T-helper 9 cell (primary cell): ENCODE data around the gene SMPDL3B.

ENCODE experiments used
- DNase-seq: peaks from one replicate; pipeline ENCODE4 v3.0.0-alpha.2; 2020

Gene SMPDL3B

DNA sequence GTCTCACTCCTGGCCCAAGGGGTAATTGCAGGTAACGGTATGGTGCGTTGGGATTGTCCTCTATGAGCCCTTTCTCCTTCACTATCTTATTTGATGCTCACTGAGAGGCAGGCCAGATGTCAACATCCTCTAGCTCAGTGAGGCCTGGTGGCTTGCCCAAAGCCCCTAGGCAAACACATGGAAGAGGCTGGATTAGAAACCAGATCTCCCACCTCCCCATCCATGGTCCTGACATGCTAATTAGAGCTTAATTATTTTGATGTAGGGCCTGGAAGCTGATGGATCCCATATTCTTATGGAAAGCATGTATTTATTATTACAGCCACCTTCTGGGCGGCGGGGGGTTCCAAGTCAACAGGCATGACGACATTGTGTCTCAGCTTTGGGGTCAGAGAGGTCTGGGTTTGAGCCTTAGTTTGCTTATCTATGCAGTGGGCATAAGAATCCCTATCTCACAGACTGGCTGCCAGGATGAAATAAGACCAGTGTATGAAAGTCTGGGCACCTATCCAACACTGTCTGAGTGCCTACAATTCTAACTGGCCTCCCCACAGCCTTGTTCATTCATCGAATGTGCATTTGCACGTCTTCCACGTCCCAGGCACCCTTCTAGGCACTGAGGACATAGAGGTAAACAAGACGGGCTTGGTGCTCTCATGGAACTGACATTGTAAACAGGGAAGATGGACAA, 6.2 kb downstream of the SMPDL3B start:
- no peak for DNase-seq

DNA sequence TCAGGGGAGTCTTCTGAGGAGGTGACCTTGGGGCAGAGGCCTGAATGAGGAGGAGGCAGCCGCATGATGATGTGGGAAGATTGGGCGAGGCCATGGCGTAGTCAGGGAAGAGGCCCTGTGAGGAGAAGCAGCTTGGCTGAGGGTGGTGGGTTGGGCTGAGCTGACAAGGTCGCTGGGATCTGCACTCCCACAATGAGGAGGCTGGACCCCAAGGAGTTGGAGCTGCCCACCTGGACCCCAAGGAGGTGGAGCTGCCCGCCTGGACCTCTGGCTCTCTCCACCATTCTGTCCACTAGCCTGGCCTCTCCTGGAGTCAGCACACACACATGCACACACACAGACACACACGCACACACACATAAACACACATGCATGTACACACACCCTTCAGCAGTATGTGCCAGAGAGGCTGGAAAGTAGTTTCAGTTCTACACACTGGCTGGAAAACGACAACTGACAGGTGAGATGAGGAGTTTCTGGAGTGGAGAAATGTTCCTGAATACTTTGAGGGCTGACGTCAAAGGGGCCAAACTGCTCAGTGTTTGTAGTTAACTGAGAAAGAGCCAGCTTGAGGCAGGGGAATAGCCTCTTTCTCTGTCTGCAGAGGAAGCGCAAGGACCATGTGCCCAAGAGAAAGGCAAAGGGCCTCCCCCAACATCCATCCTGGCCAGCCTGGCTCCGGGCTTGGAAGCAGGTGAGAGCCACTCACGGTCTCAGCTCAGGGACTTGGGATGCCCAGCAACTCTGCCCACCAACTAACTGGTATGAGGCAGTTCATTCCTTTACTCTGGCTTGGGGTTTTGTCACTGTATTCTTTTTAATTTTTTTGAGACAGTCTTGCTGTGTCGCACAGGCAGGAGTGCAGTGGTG, 7.1 kb downstream of the SMPDL3B start:
- DNase-seq, result no peak

DNA sequence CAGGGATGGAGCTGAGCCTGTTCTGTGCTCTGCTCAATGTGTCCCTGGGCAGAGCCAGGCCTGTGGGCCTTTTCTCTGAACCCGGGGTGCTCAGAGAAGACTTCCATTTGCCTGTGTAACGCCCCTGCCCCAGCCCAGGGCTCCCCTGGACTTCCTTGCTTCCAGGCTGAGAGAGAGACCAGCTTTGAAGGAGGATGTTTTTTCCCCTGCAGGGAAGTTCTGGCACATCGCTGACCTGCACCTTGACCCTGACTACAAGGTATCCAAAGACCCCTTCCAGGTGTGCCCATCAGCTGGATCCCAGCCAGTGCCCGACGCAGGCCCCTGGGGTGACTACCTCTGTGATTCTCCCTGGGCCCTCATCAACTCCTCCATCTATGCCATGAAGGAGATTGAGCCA, 10.2 kb downstream of the SMPDL3B start:
- DNase-seq, result no peak

DNA sequence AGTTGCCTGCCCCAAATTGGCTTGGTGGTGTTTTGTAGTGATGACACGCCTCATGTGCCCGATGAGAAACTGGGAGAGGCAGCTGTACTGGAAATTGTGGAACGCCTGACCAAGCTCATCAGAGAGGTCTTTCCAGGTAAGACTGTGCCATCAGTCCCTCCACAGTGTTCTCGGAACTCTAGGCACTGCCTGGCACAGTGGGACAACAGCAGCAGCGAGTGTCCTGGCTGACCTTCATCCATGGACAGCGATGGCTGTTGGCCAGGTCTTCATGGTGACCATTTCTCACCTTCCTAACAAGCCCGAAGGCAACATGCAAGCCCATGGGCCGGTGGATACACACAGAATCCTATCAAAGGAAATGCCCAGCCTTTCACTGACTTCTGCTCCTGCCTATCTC, 14.2 kb downstream of the SMPDL3B start:
- DNase-seq, result no peak

DNA sequence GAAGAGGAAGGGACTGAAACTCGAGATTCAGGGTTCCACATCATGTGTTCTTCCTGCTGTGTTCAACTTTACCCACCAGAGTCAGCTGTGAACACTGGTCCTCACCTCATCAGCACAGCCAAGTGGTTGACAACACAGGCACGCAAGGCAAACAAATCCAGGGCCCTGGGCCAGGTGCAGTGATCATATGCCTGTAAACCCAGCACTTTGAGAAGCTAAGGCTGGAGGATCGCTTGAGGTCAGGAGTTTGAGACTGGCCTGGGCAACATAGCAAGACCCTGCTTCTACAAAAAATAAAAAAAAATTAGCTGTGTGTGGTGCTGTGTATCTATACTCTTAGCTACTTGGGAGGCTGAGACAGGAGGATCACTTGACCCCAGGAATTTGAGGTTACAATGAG, 16.6 kb downstream of the SMPDL3B start:
- DNase-seq, result no peak

DNA sequence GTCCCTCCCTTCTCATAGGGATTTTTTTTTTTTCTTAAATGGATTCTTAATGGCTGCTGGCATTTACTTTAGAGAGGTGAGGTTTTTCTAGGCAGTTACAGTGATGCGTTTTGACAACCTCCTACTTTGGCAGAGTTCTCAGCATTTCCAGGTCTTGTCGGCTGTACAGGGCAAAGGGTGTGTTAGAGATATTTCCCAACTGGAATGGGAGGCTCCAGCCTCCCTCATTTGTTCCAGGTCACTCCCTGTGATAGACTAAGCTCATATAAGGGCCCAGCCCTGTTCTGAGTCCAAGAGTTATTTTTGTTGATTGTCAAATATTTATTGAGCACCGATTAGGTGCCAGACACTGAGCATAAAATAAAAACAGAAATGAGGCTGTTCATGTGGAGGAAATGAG, 17.3 kb downstream of the SMPDL3B start:
- DNase-seq, result no peak

DNA sequence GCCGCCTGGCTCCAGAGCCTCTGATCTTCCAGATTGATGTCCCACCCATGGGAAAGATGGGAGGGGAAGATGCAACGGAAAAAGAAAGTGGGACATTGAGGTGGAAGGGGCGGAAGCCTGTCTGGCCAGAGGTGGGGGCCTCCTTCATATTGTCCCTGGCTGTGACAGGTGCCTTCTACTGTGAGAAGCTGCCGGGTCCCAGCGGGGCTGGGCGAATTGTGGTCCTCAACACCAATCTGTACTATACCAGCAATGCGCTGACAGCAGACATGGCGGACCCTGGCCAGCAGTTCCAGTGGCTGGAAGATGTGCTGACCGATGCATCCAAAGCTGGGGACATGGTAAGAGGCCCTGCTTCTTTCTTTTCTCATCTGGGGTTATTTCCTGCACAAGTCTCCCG, 19.4 kb downstream of the SMPDL3B start:
- DNase-seq, result no peak

DNA sequence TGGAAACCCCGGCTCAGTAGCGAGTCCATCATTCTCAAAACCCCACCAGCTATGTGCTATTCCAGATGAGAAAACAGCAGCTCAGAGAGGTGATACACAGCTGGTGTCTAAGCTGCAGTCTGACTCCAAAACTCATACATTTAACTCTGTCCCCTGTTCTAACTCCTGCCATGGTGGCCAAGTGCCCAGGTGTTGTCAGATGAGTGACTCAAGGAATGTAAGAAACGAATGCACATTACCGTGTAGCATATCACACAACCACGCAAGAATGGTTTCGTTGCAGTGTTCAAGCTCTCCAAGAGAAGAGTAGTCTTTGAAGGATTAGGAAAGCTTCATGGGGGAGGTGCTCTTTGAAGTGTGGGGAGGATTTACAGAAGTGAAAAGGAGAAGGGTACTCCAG, 20.3 kb downstream of the SMPDL3B start:
- DNase-seq, result no peak

DNA sequence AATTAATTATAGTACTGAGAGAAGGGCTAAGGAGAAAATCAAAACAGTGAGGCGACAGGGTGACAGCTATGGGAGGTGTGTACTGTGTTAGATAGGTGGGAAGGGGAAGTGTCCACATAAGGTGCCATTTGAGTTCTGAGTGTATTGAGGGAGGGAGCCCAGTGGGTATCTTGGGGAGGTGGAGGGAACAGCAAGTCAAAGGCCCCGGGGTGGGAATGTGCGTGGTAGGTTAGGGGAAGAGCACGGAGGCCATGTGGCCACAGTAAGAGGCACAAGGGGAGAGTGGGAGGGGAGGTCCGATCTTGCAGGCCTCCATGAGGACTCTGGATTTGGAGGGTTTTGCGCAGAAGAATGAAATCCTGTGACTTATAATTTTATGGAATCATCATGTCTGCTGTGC, 22.0 kb downstream of the SMPDL3B start:
- no peak for DNase-seq

DNA sequence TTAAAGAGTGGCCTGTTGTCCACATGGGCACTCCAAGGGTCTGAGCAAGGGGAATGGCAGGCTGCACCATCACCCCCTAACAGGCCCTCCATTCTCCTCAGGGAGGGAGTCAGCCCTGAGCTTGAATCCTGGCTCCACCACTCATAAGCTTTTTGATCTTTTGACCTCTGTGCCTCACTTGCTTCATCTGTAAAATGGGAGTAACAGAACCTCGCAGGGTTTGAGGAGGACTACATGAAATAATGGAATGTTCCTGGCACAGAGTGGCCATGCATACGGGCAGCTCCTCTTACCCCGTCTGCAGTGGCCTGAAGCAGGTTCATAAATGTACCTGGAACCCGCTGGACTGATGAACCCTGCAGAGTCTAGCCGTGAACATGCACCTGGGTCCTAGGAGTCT, 22.9 kb downstream of the SMPDL3B start:
- DNase-seq, result no peak

DNA sequence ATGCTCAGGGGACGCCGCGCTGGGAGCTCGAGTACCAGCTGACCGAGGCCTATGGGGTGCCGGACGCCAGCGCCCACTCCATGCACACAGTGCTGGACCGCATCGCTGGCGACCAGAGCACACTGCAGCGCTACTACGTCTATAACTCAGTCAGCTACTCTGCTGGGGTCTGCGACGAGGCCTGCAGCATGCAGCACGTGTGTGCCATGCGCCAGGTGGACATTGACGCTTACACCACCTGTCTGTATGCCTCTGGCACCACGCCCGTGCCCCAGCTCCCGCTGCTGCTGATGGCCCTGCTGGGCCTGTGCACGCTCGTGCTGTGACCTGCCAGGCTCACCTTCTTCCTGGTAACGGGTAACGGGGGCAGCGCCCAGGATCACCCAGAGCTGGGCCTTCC, 23.7 kb downstream of the SMPDL3B start:
- DNase-seq, result no peak

DNA sequence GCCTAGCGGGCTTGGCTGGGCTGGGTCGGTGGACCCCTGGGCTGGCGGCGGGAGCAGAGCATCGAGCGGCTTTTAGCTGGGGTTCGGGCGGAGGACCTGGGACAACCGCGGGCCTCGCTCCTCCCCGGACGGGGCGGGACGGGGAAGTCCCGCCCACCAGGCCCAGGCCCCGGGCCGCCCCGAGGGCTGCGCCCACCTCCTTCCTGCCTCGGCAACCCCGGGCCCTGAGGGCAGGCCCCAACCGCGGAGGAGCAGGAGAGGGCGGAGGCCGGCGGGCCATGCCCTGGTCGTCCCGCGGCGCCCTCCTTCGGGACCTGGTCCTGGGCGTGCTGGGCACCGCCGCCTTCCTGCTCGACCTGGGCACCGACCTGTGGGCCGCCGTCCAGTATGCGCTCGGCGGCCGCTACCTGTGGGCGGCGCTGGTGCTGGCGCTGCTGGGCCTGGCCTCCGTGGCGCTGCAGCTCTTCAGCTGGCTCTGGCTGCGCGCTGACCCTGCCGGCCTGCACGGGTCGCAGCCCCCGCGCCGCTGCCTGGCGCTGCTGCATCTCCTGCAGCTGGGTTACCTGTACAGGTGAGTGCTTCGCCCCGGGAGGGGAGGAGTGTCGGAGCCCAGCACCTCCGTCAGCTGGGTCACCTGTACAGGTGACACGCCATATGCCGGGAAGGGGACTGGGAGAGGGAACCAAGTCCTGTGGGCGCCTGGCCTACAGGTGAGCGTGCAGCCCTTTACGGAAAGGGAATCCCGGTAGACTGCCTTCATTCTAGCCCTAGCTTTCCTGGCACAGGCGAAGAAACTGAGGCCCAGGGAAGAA, 25.2 kb downstream of the SMPDL3B start, which contains the start of gene XKR8:
Gene XKR8, plus strand, starts transcription at position 182 of the 812 bp plus-strand sequence. Its CDS starts 97 bp downstream, at position 279.
- peak; percentile 76 for DNase-seq

DNA sequence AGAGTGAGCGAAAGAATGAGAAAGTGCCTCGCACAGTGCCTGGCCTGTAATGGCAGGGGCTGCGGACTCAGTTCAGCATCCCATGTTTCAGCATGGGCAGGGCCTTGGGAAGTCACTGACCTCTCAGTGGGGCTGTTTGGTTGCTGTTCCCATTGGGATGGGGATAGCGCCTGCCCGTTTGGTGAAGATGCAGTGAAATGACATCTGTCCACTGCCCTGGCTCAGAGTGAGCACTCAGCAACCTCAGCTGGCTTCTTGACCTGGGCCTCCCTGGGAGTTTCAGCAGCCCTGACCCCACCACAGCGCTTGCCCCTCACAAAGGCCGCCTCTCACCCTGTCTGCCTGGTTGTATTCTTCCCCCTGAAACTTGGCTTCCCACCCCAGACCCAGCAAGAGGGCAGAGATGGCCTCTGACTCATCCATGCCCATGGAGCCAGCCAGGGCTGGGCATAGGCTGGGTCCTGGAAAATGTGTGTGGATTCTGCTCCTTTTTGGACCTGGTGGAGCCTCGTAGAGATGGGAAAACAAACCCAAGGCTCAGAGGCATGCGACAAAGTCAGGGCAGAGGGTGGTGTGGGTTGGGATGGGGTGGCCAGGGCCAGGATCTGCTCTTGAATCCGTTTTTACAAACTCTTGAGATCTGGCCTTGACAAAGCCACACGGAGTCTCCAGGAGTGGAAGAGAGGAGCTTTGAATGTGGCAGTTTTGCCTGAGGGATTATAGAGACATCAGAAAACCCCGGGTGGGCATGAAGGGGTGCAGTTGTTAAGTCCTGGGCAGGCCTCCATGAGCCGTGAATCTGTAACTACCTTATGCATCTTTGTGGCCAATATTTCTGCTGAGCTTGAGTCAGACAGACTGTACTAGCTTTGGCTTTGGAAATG, 26.2 kb downstream of the SMPDL3B start:
- no peak for DNase-seq

DNA sequence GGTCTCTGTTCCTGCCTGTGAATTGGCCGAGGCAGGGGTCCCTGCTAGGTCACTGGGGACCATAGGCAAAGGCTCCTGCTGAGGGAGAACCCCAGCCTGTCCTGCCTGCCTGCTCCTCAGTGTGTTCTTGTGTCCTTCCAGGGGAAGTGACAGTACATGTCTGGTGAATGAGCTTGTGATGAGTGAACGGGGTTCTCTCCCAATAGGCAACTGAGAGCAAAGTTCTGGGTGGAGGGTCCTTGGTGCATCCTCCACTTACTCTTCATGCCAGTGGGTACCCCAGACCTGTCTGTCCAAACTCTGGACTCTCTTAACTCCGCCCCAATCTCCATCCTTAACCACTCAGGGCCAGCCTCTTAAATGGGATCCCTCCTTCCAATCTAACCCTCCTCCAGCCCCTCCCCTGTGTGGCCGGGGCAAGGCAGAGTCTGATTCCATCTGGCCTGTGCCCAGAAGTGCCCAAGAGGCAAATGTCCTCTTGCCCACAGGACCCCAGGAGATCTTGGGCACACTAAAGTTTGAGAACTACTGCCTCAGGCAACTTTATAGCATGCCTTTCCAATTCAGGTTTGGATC, 26.9 kb downstream of the SMPDL3B start:
- no peak for DNase-seq

DNA sequence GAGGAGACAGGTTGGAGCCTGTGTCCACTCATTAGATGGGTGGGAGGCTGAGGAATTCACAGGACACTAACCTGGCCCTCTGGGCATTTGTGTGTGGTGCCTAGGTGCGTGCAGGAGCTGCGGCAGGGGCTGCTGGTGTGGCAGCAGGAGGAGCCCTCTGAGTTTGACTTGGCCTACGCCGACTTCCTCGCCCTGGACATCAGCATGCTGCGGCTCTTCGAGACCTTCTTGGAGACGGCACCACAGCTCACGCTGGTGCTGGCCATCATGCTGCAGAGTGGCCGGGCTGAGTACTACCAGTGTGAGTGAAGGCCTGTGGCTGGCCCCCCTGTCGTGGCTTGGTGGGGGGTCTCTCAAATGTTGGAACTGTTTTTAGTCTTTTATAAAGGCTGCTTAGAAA, 28.6 kb downstream of the SMPDL3B start:
- no peak for DNase-seq

DNA sequence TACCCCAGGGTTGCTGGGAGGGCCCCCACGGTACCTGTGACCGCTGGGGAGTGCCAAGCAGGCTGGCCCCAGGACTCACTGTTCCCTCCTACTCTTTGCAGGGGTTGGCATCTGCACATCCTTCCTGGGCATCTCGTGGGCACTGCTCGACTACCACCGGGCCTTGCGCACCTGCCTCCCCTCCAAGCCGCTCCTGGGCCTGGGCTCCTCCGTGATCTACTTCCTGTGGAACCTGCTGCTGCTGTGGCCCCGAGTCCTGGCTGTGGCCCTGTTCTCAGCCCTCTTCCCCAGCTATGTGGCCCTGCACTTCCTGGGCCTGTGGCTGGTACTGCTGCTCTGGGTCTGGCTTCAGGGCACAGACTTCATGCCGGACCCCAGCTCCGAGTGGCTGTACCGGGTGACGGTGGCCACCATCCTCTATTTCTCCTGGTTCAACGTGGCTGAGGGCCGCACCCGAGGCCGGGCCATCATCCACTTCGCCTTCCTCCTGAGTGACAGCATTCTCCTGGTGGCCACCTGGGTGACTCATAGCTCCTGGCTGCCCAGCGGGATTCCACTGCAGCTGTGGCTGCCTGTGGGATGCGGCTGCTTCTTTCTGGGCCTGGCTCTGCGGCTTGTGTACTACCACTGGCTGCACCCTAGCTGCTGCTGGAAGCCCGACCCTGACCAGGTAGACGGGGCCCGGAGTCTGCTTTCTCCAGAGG, 31.8 kb downstream of the SMPDL3B start:
- DNase-seq, result no peak

DNA sequence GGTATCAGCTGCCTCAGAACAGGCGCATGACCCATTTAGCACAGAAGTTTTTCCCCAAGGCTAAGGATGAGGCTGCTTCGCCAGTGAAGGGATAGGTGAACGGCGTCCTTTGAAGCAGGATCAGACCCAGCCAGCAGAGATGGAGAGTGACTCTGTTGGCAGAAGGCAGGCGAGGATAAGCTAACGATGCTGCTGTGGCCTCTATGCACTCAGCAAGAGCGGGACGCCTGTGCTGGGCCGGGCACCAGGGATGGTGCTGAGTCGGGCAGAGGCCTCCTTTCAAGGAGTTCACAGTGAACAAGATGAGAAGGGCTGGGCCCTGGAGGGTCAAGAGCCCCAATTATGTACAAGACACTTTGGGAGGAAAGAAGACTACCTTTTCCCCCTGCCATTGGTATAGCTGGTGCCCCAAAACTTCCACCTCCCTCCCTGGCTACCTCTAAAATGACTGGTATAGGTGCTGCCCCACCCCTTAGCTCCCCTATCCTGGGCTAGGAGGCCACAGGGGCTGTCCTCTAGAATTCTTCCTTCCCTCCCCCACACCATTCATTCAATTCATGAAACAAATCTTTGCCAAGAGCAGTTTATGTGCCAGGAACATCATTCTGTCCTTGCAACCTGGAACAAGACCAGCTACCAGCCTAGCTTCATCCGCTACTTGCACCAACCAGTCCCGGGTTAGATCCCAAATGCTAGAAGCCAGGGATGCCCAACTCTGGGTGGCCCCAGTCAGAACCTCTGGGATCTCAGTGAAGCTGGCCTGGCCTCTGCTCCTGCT, 32.5 kb downstream of the SMPDL3B start:
- DNase-seq, result no peak

DNA sequence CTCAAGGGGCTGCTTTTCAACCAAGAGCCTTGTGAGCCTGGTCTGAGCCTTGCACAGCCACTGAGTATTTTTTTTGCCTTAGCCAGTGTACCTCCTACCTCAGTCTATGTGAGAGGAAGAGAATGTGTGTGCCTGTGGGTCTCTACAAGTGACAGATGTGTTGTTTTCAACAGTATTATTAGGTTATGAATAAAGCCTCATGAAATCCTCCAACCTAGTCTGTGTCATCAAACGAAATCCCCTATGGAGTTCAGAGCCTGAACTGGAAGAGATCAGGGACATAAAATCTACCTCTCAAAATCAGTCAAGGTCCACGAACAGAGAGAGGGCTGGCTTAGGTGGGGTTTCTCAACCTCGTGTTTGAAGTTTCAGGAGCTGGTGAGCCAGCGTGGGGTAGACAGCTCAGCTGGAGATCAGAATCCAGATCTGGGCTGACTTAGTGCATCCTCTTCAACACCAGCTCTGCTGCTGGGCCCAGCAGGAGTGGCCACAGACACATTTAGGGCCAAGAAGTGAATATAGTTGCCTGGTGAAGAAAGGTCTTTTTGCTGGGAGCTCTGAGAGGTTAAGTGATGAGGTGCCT, 33.2 kb downstream of the SMPDL3B start:
- no peak for DNase-seq

DNA sequence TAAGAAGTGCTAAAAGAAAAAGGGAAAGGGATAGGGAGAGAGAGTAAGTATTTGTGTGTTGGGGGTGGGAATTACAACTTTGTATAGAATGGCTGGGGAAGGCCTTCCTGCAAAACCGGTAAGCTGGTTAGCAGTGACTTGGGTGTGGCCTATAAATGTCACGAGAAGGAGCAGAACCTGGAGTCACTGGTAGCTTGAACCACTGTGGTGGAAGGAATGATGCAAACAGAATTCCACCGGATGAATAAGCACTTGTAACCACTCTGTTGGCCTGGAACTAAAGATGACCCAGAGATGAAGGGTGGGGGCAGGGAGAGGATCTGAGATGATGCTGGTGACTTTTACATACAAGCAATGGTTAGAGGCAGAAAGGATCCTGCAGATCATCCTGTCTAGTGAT, 33.9 kb downstream of the SMPDL3B start:
- DNase-seq, result no peak

DNA sequence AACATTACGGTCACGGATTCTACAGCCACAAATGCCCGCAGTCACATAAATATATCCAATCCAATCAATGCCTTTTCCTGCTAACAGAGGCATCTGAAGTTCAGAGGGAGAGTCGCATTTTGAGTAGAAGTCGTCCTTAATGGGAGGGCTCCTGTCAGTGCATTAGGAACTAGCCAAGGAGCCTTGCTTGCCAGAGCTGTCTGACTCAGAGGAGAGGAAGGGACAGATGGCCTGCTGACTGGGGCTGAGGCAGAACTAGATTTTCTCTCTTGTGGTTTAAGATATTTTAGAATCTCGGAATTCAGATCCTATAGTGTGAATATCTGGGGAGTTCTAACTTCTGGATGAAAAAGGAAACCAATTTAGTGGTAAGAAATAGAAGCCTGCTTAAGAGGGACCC, 35.6 kb downstream of the SMPDL3B start:
- no peak for DNase-seq
